HG03439 (cell line): Measurements from ENCODE around the gene NSMCE3.

Experiments
- ATAC-seq: cut with Tn5 transposase; IDR thresholded peaks from one replicate; pipeline ENCODE4 v1.9.1; 2021; ENCODE audit warnings: mild to moderate bottlenecking, moderate library complexity; ENCODE audit not compliant: unreplicated experiment

Gene NSMCE3

DNA sequence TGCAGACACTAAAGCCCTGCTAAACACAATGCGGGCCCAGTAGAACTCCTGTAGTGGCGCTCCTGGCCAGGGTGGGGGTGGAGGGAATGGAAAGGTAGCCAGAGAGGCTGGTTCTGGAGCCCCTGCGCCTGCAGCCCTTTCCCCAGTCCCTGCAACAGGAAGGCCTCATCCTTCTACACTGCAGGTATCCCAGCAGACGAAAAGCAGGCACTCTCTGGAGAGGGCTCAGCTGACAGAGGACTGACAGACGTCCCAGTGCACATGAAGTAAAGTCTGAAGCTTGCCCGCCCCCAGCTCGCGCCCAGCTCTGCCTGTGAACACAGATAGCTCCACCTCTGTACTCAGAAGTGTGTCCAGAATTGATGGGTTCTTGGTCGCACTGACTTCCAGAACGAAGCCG is 46.0 kb downstream of the NSMCE3 start:
- ATAC-seq, result no peak

DNA sequence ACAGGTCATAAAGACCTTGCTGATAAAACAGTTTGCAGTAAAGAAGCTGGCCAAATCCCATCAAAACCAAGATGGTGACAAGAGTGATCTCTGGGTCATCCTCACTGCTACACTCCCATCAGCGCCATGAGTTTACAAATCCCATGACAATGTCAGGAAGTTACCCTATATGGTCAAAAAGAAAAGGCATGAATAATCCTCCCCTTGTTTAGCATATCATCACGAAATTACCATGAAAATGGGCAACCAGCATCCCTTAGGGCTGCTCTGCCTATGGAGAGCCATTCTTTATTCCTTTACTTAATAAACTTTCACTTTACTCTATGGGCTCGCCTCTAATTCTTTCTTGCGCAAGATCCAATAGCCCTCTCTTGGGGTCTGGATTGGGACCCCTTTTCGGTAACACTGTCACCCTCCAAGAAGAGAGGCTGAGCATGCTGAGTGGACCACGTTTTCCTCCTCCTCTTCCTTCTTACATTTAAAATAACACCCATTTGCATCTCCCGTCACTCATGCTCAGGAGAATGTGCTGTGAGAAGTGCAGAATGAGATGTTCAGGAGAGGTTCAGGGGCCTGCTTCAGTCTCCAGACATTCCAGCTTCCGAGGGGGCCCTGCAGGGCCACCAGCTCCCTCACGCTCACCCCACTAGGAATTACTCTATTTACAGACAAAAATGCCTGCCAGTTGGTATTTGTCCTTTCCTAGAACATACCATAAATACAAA is 47.3 kb downstream of the NSMCE3 start:
- no peak for ATAC-seq

- no peak for ATAC-seq
Measured at GRCh38 chr15:29220852-29221251, 48.8 kb downstream of the NSMCE3 start.

DNA sequence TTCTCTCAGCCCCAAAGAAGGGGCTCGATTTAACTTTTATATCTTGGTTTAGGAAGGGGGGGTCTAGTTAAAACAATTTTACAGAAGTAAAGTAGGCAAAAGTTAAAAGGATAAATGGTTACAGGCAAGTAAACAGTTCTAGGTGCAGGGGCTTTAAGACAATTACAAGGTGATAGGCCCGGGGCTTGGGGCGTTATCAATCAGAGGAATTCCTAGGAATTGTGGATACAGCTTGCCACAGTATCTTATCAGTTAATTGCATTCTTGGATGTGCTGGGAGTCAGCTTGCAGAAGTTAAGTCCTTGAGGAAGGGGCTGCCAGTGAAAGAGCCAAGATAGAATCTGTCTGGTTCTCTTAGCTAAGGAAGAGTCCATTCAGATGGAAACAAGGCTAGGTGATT is 52.7 kb downstream of the NSMCE3 start:
- ATAC-seq, result no peak
